HEK293 (cell line): ENCODE results near the gene HARBI1.

Experiments used
- YY2 ChIP-seq: fragments of 450-650 bp; formaldehyde crosslinking; IDR thresholded peaks from 2 replicates; pipeline ENCODE4 v1.5.1; 2016; ENCODE audit warnings: missing biosample characterization, missing genetic modification characterization
- ZBTB20 ChIP-seq: fragments of 450-650 bp; formaldehyde crosslinking; IDR thresholded peaks from 2 replicates; pipeline ENCODE4 v1.5.1; 2016; ENCODE audit warnings: missing biosample characterization, missing genetic modification characterization
- ZBTB26 ChIP-seq: fragments of 450-650 bp; formaldehyde crosslinking; optimal IDR thresholded peaks from 2 replicates; pipeline ENCODE3; 2016; ENCODE audit warnings: missing biosample characterization, mild to moderate bottlenecking, missing genetic modification characterization
- ZBTB48 ChIP-seq: fragments of 450-650 bp; formaldehyde crosslinking; IDR thresholded peaks from 2 replicates; pipeline ENCODE4 v1.5.1; 2016; ENCODE audit warnings: missing biosample characterization, missing genetic modification characterization
- ZEB2 ChIP-seq: fragments of 450-650 bp; formaldehyde crosslinking; IDR thresholded peaks from 2 replicates; pipeline ENCODE4 v1.5.1; 2016; ENCODE audit warnings: missing biosample characterization, missing genetic modification characterization
- ZNF114 ChIP-seq: fragments of 450-650 bp; formaldehyde crosslinking; IDR thresholded peaks from 2 replicates; pipeline ENCODE4 v1.5.0; 2017; ENCODE audit warnings: missing biosample characterization, missing genetic modification characterization
- ZNF704 ChIP-seq: fragments of 450-650 bp; formaldehyde crosslinking; IDR thresholded peaks from 2 replicates; pipeline ENCODE4 v1.5.1; 2016; ENCODE audit warnings: missing biosample characterization, missing genetic modification characterization
- TF ChIP-seq, protein P1 (sequence below): fragments of 450-650 bp; formaldehyde crosslinking; IDR thresholded peaks from 2 replicates; pipeline ENCODE4 v1.5.1; 2016; ENCODE audit warnings: missing biosample characterization, missing genetic modification characterization

DNA sequence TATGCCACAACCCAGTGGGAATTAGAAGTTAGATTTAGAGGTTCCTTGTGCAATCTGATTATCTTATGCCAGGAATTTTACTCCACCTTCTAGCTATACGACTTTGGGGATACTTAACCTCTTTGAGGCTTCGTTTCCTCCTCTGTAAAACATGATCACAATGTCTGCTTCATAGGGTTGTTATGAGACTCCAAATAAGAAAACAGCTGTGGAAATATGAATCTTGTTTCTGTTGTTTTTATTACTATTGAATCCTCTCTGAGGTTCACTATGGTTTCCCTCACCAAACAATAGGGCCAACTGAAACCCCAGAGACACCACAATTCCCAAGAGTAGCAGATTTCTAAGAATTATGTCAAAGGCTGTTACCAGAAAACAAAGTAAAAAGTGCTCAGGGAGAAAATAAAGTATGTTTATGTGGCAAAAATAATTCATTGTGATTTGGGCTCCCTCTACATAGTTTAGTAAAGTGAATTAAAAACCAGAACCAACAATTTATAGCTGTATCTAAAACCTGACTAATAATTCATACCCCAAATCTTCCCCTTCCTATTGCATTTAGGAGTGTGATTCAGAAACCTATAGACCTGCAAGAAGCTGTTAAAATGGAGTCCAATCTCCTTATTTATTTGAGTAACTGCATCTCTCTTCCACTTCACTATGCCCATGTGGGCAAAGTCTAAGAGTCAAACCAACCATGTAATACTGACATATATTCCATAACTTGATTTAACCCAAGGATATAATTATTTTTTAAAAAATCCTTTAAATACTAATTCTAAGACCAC, 61.6 kb downstream of the HARBI1 start:
- TF ChIP-seq ZBTB26 (tag by site-specific recombination) = no peak
- no peak for TF ChIP-seq ZEB2
- no peak for TF ChIP-seq ZNF704 (tag by site-specific recombination)
- no peak for TF ChIP-seq ZNF114 (tag by site-specific recombination)
- TF ChIP-seq ZBTB48 (tag by site-specific recombination) = no peak
- TF ChIP-seq ZBTB20 (tag by site-specific recombination) = no peak
- no peak for TF ChIP-seq YY2
- TF ChIP-seq, protein P1, sequence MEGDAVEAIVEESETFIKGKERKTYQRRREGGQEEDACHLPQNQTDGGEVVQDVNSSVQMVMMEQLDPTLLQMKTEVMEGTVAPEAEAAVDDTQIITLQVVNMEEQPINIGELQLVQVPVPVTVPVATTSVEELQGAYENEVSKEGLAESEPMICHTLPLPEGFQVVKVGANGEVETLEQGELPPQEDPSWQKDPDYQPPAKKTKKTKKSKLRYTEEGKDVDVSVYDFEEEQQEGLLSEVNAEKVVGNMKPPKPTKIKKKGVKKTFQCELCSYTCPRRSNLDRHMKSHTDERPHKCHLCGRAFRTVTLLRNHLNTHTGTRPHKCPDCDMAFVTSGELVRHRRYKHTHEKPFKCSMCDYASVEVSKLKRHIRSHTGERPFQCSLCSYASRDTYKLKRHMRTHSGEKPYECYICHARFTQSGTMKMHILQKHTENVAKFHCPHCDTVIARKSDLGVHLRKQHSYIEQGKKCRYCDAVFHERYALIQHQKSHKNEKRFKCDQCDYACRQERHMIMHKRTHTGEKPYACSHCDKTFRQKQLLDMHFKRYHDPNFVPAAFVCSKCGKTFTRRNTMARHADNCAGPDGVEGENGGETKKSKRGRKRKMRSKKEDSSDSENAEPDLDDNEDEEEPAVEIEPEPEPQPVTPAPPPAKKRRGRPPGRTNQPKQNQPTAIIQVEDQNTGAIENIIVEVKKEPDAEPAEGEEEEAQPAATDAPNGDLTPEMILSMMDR (tag by site-specific recombination) = no peak
